ENCODE data around the gene CFAP298.

DNA sequence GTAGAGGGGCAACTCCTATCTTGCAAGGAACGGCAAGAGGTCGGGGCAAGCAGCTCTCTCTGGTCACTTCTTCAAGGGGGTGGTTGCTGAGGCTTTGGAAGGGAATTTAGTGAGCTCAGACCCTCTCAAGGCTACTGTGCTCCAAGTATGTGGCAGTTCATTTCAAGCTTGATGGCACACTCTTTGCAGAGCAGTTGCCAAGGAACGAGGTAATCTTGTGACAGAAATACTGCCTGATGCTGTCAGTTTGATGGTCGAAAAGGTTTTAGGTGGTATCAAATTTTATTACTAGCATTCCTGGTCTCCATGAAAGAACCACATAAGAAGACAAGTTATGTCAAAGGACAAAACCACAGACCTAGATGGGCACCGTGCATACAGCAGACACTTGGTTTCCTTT is 13.1 kb downstream of the CFAP298 start:
- TF ChIP-seq CTCF (IDR thresholded peaks at IDR 0.05) = no peak
- TF ChIP-seq POLR2A (IDR thresholded peaks at IDR 0.05) = no peak

Measured in ovary (tissue), 3 donors.